SK-N-SH treated with all-trans-retinoic acid at 6 μM for 48 hours (cell line): ENCODE data around the gene WAPL.

Experiments
- ATAC-seq: fragments of 200-7000 bp; cut with Tn5 transposase; 3 replicates; pipeline ENCODE4 v1.9.1; 2020; ENCODE audit warnings: mild to moderate bottlenecking, moderate library complexity
- ARNTL ChIP-seq: fragments of 450-650 bp; formaldehyde crosslinking; IDR thresholded peaks from 2 replicates; pipeline ENCODE4 v1.5.0; 2020; ENCODE audit warnings: low read depth, mild to moderate bottlenecking, moderate library complexity, borderline replicate concordance
- BACH2 ChIP-seq: fragments of 250-450 bp; sonication (Bioruptor Pico); IDR thresholded peaks from 2 replicates; pipeline ENCODE4 v1.9.0; 2021; ENCODE audit warnings: mild to moderate bottlenecking, borderline replicate concordance
- CSDC2 ChIP-seq: fragments of 250-450 bp; sonication (Bioruptor Pico); IDR thresholded peaks from 2 replicates; pipeline ENCODE4 v1.5.0; 2020; ENCODE audit warnings: mild to moderate bottlenecking, moderate library complexity
- ESRRG ChIP-seq: fragments of 250-450 bp; sonication (Bioruptor Pico); IDR thresholded peaks from 2 replicates; pipeline ENCODE4 v1.6.1; 2021; ENCODE audit warnings: mild to moderate bottlenecking
- GLIS3 ChIP-seq: fragments of 250-450 bp; sonication (Bioruptor Pico); IDR thresholded peaks from 2 replicates; pipeline ENCODE4 v1.5.0; 2020; ENCODE audit warnings: mild to moderate bottlenecking, moderate library complexity
- ISL1 ChIP-seq: fragments of 250-450 bp; sonication (Bioruptor Pico); IDR thresholded peaks from 2 replicates; pipeline ENCODE4 v2.1.2; 2022; ENCODE audit warnings: mild to moderate bottlenecking, moderate library complexity
- OSR1 ChIP-seq: fragments of 250-450 bp; sonication (Bioruptor Pico); IDR thresholded peaks from 2 replicates; pipeline ENCODE4 v1.8.0; 2022; ENCODE audit warnings: moderate library complexity, mild to moderate bottlenecking, inconsistent platforms
- RARB ChIP-seq: fragments of 250-450 bp; sonication (Bioruptor Pico); IDR thresholded peaks from 2 replicates; pipeline ENCODE4 v1.8.0; 2021; ENCODE audit warnings: mild to moderate bottlenecking, moderate library complexity
- SNAI2 ChIP-seq: fragments of 250-450 bp; sonication (Bioruptor Pico); IDR thresholded peaks from 2 replicates; pipeline ENCODE4 v1.5.0; 2020; ENCODE audit warnings: mild to moderate bottlenecking, moderate library complexity
- TCF4 ChIP-seq: fragments of 250-450 bp; sonication (Bioruptor Pico); IDR thresholded peaks from 2 replicates; pipeline ENCODE4 v1.8.0; 2021; ENCODE audit warnings: mild to moderate bottlenecking, moderate library complexity, borderline replicate concordance
- TOX ChIP-seq: fragments of 250-450 bp; sonication (Bioruptor Pico); IDR thresholded peaks from 2 replicates; pipeline ENCODE4 v1.8.0; 2021; ENCODE audit warnings: mild to moderate bottlenecking, moderate library complexity, borderline replicate concordance
- ZC3H10 ChIP-seq: fragments of 250-450 bp; sonication (Bioruptor Pico); IDR thresholded peaks from 2 replicates; pipeline ENCODE4 v1.5.1; 2021; ENCODE audit warnings: mild to moderate bottlenecking, moderate library complexity
- ZFP3 ChIP-seq: fragments of 250-450 bp; sonication (Bioruptor Pico); IDR thresholded peaks from 2 replicates; pipeline ENCODE4 v1.5.0; 2020; ENCODE audit warnings: mild to moderate bottlenecking, moderate library complexity
- ZFP30 ChIP-seq: fragments of 450-650 bp; formaldehyde crosslinking; IDR thresholded peaks from 2 replicates; pipeline ENCODE4 v1.5.0; 2022; ENCODE audit warnings: mild to moderate bottlenecking, moderate library complexity
- ZNF70 ChIP-seq: fragments of 450-650 bp; formaldehyde crosslinking; IDR thresholded peaks from 2 replicates; pipeline ENCODE4 v1.5.0; 2020; ENCODE audit warnings: mild to moderate bottlenecking, moderate library complexity
- ZNF8 ChIP-seq: fragments of 450-650 bp; formaldehyde crosslinking; IDR thresholded peaks from 2 replicates; pipeline ENCODE4 v1.5.0; 2020; ENCODE audit warnings: mild to moderate bottlenecking, moderate library complexity
- TF ChIP-seq, protein P1 (sequence below): fragments of 250-450 bp; sonication (Bioruptor Pico); IDR thresholded peaks from 2 replicates; pipeline ENCODE4 v1.8.0; 2021; ENCODE audit warnings: low read depth, mild to moderate bottlenecking, moderate library complexity, borderline replicate concordance
- TF ChIP-seq, protein P2 (sequence below): fragments of 250-450 bp; sonication (Bioruptor Pico); IDR thresholded peaks from 2 replicates; pipeline ENCODE4 v1.5.1; 2021; ENCODE audit warnings: mild to moderate bottlenecking, moderate library complexity
- TF ChIP-seq, protein P3 (sequence below): fragments of 250-450 bp; sonication (Bioruptor Pico); IDR thresholded peaks from 2 replicates; pipeline ENCODE4 v1.5.1; 2020; ENCODE audit warnings: low read depth, mild to moderate bottlenecking, moderate library complexity
- TF ChIP-seq, protein P4 (sequence below): fragments of 250-450 bp; sonication (Bioruptor Pico); IDR thresholded peaks from 2 replicates; pipeline ENCODE4 v1.5.0; 2020; ENCODE audit warnings: mild to moderate bottlenecking, moderate library complexity

The WAPL gene

DNA sequence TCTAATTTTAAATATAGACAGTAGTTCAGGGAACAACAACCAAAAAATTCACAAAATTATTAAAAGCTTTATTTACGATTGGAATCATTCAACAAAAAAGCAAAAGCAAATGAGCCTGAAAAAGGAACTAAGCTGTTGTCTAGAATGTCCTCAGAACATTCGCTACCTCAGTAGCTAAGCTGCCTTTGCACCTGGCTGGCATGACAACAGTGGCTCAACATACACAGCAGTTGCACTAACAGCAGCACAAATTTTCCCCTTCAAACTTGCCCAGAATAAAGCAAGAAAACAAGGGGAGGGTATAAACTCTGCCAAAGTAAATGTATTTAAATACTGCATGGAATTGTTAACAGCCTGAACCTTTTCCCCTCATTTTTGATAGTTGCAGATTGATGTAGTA, 84.6 kb downstream of the WAPL start (continued):
- no peak for TF ChIP-seq GLIS3 (CRISPR knock-in tag)
- TF ChIP-seq ZC3H10, result no peak
- TF ChIP-seq ISL1 (CRISPR knock-in tag), result no peak
- no peak for TF ChIP-seq ESRRG (CRISPR knock-in tag)
- no peak for TF ChIP-seq TOX (CRISPR knock-in tag)
- no peak for TF ChIP-seq TCF4 (CRISPR knock-in tag)
- TF ChIP-seq, protein P1, sequence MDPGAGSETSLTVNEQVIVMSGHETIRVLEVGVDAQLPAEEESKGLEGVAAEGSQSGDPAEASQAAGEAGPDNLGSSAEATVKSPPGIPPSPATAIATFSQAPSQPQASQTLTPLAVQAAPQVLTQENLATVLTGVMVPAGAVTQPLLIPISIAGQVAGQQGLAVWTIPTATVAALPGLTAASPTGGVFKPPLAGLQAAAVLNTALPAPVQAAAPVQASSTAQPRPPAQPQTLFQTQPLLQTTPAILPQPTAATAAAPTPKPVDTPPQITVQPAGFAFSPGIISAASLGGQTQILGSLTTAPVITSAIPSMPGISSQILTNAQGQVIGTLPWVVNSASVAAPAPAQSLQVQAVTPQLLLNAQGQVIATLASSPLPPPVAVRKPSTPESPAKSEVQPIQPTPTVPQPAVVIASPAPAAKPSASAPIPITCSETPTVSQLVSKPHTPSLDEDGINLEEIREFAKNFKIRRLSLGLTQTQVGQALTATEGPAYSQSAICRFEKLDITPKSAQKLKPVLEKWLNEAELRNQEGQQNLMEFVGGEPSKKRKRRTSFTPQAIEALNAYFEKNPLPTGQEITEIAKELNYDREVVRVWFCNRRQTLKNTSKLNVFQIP (CRISPR knock-in tag), result no peak

DNA sequence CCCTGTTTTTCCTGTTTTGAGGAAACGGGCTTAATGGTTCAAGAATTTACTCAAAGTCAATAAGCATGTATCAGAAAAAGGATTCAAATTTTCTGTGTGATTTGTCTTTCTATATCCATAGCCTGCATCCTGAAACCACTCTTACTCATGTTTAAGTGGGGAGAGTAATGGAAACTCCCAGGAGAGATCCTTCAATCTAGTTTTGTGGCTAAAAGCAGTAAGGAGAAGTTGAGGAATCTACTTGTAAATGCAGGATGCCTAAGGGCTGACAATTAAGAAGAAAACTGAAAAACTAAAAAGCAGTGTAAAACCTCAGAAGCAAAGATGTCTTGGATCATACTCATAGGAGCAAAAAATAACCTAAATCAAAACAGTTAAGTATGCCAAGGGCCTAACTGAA, 86.9 kb downstream of the WAPL start:
- TF ChIP-seq ZFP30 (CRISPR knock-in tag) (no peak), ISL1 (CRISPR knock-in tag) (no peak), ZFP3 (CRISPR knock-in tag) (no peak)
- TF ChIP-seq, protein P1 (CRISPR knock-in tag), result no peak
- no peak for ATAC-seq

DNA sequence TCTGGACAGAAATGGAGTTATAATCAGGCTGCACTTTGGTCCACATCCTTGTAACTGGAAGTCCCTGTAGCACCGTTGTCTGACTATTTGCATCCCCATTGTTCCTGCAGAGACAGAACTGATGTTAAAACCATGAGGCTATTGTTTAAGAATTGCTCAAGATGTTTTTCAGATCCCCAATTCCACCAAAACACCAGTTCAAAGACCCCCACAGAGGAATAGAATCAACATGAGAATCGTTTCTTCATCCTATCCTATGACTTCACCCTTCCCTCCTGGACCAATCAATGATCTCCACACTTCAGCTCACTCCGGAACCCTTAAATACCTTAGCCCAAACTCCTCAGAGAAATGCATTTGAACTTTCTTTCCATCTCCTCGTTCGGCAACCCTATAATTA, 97.9 kb downstream of the WAPL start:
- TF ChIP-seq OSR1 (no peak), ESRRG (CRISPR knock-in tag) (no peak), RARB (no peak), ZNF8 (CRISPR knock-in tag) (no peak), TCF4 (CRISPR knock-in tag) (no peak), ZC3H10 (no peak), CSDC2 (CRISPR knock-in tag) (no peak), TOX (CRISPR knock-in tag) (no peak), ZNF70 (no peak), ZFP30 (CRISPR knock-in tag) (no peak), BACH2 (CRISPR knock-in tag) (no peak), ARNTL (CRISPR knock-in tag) (no peak), SNAI2 (CRISPR knock-in tag) (no peak)
- TF ChIP-seq, protein P1 (CRISPR knock-in tag), result no peak
- TF ChIP-seq, protein P2, sequence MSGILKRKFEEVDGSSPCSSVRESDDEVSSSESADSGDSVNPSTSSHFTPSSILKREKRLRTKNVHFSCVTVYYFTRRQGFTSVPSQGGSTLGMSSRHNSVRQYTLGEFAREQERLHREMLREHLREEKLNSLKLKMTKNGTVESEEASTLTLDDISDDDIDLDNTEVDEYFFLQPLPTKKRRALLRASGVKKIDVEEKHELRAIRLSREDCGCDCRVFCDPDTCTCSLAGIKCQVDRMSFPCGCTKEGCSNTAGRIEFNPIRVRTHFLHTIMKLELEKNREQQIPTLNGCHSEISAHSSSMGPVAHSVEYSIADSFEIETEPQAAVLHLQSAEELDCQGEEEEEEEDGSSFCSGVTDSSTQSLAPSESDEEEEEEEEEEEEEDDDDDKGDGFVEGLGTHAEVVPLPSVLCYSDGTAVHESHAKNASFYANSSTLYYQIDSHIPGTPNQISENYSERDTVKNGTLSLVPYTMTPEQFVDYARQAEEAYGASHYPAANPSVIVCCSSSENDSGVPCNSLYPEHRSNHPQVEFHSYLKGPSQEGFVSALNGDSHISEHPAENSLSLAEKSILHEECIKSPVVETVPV, result no peak
- TF ChIP-seq, protein P3, sequence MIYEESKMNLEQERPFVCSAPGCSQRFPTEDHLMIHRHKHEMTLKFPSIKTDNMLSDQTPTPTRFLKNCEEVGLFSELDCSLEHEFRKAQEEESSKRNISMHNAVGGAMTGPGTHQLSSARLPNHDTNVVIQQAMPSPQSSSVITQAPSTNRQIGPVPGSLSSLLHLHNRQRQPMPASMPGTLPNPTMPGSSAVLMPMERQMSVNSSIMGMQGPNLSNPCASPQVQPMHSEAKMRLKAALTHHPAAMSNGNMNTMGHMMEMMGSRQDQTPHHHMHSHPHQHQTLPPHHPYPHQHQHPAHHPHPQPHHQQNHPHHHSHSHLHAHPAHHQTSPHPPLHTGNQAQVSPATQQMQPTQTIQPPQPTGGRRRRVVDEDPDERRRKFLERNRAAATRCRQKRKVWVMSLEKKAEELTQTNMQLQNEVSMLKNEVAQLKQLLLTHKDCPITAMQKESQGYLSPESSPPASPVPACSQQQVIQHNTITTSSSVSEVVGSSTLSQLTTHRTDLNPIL (CRISPR knock-in tag), result no peak
- TF ChIP-seq, protein P4, sequence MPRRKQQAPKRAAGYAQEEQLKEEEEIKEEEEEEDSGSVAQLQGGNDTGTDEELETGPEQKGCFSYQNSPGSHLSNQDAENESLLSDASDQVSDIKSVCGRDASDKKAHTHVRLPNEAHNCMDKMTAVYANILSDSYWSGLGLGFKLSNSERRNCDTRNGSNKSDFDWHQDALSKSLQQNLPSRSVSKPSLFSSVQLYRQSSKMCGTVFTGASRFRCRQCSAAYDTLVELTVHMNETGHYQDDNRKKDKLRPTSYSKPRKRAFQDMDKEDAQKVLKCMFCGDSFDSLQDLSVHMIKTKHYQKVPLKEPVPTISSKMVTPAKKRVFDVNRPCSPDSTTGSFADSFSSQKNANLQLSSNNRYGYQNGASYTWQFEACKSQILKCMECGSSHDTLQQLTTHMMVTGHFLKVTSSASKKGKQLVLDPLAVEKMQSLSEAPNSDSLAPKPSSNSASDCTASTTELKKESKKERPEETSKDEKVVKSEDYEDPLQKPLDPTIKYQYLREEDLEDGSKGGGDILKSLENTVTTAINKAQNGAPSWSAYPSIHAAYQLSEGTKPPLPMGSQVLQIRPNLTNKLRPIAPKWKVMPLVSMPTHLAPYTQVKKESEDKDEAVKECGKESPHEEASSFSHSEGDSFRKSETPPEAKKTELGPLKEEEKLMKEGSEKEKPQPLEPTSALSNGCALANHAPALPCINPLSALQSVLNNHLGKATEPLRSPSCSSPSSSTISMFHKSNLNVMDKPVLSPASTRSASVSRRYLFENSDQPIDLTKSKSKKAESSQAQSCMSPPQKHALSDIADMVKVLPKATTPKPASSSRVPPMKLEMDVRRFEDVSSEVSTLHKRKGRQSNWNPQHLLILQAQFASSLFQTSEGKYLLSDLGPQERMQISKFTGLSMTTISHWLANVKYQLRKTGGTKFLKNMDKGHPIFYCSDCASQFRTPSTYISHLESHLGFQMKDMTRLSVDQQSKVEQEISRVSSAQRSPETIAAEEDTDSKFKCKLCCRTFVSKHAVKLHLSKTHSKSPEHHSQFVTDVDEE (CRISPR knock-in tag), result no peak
- no peak for ATAC-seq
